HG03103 (cell line): Measurements from ENCODE around the gene FAM53A.
"Not testable (repeated sequence)": the region's sequence is repeated elsewhere in the genome, so short reads cannot be mapped to it uniquely, and the experiment has no call there.

Experiments
- ATAC-seq: cut with Tn5 transposase; IDR thresholded peaks from one replicate; pipeline ENCODE4 v1.9.1; 2021; ENCODE audit warnings: low read depth; ENCODE audit not compliant: unreplicated experiment

The FAM53A gene

DNA sequence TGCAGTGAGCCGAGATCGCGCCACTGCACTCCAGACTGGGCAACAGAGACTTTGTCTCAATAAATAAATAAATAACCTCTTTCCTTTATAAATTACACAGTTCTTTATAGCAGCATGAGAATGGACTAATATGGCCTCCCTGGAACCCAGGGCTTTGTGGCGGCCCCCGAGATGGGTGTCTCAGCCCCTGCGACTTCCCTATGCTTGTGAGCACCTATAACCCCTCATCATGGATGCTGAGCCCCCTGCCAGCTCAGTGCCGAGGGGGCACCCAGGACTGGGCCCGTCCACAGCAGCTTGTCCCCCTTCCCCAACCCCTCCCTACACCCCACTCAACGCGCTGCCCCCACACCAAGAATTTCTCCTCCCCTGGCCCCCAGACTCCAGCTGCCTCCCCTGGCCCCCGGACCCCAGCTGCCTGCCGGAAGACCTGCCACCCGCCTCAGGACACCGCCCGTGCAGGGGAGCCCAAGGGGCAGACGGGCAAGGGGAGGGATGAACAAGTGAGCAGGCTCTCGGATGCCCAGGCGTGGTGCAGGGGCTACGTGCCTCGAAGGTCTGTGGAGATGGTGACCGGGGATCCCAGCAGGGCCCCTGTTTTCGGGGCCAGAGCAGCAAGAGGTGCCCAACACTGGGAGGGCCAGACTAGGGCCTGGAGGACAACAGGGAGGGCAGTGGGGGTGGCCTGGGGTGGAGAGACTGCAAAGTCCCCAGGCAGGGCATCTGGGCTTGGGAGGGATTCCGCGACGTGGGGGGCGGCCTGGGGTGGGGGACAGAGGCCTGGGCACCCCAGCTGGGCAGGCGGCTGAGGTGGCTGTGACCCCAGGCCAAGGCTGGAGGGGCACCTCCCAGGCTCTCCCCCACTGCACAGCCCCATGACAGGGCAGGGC, 74.0 kb downstream of the FAM53A start:
- ATAC-seq: no peak

GRCh38 chr4:1608821-1609500, 75.2 kb downstream of the FAM53A start:
- no peak for ATAC-seq

- no peak for ATAC-seq
These were observed 75.8 kb downstream of the FAM53A start for GRCh38 chr4:1608196-1608820.

GRCh38 chr4:1607436-1608195, 76.5 kb downstream of the FAM53A start:
- not testable (repeated sequence) for ATAC-seq

GRCh38 chr4:1604706-1605205, 79.4 kb downstream of the FAM53A start:
- no peak for ATAC-seq

- no peak for ATAC-seq
These were observed 79.9 kb downstream of the FAM53A start for GRCh38 chr4:1604181-1604705.

DNA sequence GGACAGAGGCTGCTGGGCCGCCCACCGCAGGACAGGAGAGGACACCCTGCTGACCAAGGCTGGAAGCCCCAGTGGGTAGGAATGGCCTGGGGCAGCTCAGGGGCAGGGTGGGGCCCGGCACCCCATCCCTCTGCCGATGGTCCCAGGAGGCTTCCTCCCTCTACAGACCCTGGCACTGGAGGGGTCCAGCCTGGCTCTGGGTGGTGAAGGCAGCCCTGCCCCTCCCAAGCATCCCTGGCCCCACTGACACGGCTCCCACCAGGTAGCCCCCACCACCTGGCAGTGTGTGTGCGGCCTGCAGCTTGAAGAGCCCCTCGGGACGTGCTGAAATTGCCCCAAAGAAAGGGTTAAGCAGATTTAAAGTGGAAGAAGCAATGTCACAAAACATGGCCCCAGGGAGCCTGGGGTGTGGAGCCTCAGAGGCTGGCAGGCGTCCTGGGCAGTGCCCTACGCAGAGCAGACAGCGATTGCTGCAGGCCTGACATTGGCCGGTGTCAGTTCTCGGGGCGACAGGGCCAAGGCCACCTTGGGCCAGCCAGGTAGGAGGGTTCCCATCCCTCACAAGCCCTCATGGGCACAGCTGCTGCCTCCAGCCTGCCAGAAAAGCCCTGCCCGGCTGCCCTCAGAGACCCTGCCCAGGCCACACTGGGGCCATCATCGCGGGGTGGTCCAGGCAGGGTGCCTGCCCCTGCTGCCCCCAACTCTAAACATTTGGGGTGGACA, 80.5 kb downstream of the FAM53A start:
- ATAC-seq: no peak

- no peak for ATAC-seq
These were observed 81.3 kb downstream of the FAM53A start for GRCh38 chr4:1602655-1603412.

DNA sequence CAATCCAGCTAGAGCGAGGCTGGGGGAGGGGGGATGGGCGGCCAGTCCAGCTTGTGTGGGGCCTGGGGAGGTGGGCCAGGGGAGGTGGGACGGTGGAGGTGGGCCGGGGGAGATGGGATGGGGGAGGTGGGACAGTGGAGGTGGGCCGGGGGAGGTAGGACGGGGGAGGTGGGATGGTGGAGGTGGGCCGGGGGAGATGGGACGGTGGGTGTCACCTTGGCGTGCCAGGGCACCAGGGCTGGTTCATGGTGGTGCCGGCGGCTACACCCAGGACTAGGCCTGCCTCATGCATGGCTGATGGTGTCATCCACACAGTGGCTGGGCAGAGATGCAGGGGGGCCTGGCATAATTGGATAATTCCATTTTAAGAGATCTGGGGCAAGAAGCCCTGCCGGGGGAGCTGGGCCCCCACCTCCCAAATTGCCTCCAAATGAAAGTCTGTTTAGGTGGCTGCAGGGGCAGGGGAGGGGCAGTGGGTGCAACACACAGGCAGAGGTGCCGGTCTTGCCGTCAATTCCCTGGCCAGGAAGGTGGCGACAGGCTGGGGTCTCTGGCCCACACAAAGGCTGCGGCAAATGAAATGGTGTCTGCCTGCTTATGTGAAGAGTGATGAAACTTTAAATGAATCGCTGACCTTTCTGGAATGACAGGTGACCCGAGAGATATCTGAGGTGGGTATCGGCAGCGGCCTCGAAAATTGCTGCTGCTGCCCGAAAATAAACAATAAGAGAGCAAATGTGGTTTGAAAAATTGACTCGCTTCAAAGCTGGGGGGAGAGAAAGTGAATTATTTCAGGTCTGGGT, 82.1 kb downstream of the FAM53A start:
- ATAC-seq: no peak

DNA sequence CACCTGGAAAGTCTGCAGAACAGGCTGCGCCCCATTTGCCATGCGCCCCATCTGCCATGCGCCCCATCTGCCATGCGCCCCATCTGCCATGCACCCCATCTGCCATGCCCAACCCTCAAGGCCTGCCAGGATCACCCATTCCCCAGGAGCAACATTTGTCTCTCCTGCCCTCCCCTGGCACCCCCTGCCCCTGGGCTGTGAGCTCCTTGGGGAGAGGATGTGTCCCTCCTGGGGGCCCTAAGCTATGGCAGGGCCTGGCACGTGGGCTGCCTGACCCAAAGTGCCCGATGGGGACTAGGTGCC, 82.6 kb downstream of the FAM53A start:
- no peak for ATAC-seq

DNA sequence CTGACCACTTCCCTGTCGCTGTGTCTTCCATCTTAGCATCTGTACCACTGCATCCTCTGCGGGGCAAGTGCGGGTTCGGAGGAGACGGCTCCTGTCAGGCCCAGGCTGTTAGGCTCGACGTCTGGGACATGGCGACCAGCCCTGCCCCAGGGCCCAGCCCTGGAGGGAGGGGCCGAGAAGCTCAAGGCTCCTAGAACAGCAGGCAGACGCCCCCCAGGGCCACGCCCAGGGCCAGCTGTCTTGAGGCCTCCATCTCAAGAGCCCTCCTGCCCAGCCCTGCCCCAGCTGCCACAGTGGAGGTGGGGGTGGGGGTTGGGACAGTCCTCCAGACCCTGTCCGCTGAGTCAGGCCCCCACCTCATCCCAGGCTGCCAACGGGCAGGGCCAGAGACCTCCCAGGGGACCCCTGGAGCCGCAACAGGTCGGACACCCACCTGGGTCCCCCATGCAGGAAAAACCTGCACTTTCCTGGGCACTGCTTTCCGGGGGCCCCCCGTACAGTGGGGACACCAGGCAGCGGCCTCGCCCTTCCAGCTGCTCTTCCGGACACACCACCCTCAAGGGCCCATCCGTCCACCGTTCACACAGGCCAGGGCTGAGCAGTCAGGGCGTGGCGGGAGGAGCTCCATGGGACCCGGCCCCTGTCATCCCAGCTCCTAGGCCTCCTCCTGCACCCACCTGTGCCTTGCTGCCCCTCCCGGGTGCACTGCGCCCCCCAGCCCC, 83.1 kb downstream of the FAM53A start:
- ATAC-seq: no peak

GRCh38 chr4:1600211-1600780, 83.8 kb downstream of the FAM53A start:
- no peak for ATAC-seq

GRCh38 chr4:1599491-1600210, 84.5 kb downstream of the FAM53A start:
- no peak for ATAC-seq

DNA sequence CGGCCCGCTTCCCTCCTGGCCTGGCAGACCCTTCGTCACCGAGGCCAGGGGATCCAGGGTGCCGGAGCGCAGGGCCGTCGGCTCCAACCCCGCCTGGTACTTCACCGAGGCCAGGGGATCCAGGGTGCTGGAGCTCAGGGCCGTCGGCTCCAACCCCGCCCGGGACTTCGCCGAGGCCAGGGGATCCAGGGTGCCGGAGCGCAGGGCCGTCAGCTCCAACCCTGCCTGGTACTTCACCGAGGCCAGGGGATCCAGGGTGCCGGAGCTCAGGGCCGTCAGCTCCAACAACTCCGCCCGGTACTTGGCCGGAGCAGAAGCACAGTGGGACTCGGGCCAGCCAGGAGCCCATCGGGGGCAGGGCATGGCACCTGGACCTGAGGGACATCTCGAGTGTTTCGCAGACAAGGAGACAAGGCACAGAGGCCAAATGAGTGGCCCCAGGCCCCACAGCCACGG, 85.1 kb downstream of the FAM53A start:
- ATAC-seq: no peak

GRCh38 chr4:1598206-1599025, 85.7 kb downstream of the FAM53A start:
- no peak for ATAC-seq
